MG63 (cell line): ENCODE data around the gene NID1. TPM values are rescaled to one million over a fixed set of nuclear protein-coding genes. Genes with fewer than 3 reads are reported as not detected.
"Not testable (repeated sequence)": the region's sequence is repeated elsewhere in the genome, so short reads cannot be mapped to it uniquely, and the experiment has no call there.

ENCODE experiments used
- DNase-seq: peaks from one replicate; pipeline ENCODE4 v3.0.0-alpha.2; 2020
- H3K27me3 ChIP-seq: fragments of 250-450 bp; sonication (Bioruptor Pico); 2 replicates; pipeline ENCODE4 v1.5.1; 2020; ENCODE audit warnings: mild to moderate bottlenecking, moderate library complexity
- H3K36me3 ChIP-seq: fragments of 250-450 bp; sonication (Bioruptor Pico); 2 replicates; pipeline ENCODE4 v1.5.1; 2020; ENCODE audit warnings: mild to moderate bottlenecking, moderate library complexity
- H3K4me3 ChIP-seq: fragments of 250-450 bp; sonication (Bioruptor Pico); 2 replicates; pipeline ENCODE4 v1.5.1; 2020; ENCODE audit warnings: mild to moderate bottlenecking, moderate library complexity
- H3K9me3 ChIP-seq: fragments of 250-450 bp; sonication (Bioruptor Pico); 2 replicates; pipeline ENCODE4 v1.5.1; 2020; ENCODE audit warnings: mild to moderate bottlenecking, moderate library complexity
- total RNA-seq: library from RNA; depleted of rRNA; stranded (reverse); fragments of >200 nt; shearing (Covaris generic); gene quantifications from 2 replicates; pipeline ENCODE4 v1.2.3, GENCODE V29; 2014; ENCODE audit warnings: low replicate concordance

Gene NID1
- total RNA-seq, 1 experiment from 2014 or later: 10.8 TPM

DNA sequence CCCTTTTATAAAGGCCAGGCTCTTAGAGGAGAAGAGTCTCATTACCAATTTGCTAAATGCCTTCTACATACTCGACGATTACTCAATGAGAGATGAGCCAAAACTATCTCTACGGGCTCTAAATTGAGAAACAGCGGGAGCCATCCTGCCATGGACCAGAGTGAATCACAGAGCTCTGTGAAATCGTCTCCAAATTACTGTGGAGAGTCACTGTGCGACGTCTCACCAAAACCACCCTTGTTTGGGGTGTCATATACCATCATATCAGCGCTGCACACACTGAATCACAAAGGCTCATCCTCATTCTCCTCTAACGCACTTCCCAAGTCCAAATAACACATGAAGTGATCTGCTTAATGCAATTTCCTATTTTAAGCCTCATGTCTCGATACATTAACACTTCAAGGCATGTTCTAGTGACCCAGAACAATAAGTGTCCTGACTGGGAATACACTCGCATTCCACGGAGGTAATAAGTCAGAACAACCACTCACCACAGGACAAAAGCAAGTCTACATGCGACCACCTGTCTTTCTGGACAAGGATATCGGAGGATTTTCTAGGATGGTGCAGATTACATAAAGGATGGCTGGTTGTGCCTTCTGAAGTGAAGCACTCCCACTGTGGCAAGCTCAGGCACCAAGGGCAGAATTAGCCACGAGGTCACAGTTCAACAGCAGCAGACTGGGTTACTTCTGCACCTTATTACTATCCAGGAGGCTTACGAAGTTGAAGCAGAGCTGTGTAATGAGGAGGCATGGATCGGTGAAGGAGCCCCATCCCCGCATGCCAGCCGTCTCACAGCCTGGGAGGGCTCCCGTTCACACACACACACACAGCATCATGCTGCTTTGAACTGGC is 44.3 kb downstream of the NID1 start:
- no peak overlapping the region for H3K4me3 ChIP-seq
- peak; percentile 26 for DNase-seq
- no peaks in the 10 kb centered on the region for H3K9me3 ChIP-seq
- H3K36me3 ChIP-seq: peaks cover 19% of the 10 kb centered on the region
- no peaks in the 10 kb centered on the region for H3K27me3 ChIP-seq

DNA sequence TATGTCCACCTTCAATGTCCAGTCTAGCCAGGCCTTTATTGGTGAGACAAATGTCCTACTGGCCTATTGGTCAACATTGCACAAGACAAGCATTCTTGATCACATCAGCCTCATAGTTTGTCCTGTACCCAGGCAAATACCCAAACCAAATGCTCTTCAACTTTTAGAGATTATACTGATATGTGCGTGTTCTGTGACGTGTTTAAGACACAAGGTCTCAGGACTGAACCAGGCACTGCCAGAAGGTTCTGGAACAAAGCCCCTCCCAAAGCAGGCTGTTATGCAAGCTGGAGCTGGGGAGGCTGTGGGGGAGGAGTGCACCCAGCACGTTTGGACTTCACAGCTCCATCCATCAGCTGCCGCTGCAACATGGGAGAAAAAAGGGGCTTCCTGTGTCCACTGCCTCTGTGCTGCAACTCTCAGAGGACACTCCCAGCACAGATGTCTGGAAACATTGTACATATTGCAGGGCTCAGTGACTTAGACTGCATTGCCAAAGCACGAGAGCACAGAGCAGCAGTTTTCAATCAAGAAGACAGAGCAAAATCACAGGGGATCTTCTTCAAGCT is 45.9 kb downstream of the NID1 start:
- H3K9me3 ChIP-seq: no peaks in the 10 kb centered on the region
- no peak overlapping the region for H3K4me3 ChIP-seq
- no peak for DNase-seq
- H3K36me3 ChIP-seq: peaks cover 12% of the 10 kb centered on the region
- H3K27me3 ChIP-seq: no peaks in the 10 kb centered on the region

DNA sequence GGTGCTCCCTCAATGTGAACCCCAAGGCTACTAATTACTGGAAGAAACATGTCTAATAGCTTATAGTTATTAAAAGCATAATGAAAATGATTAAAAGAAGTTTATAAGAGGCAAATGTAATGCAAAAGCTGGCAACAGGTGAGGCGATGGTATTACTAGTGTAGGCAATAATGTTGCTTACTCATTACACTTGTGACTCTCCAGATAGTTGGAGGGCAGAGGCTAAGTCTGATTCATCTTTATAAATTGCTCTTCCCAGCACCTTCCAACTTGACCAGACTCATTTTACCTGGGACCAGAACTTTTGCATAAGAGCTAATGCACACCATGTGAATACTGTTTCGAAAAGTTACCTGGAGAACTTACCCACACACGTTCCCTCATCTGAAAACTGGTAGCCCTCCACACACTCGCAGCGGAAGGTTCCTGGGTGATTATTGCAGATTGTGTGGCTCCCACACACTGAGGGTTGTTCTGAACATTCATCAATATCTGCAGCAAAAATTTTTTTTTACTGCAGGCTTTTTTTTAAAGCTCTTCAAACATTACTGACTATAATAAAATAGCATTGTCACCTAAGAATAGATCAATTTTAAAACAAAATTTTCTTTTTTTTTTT is 48.0 kb downstream of the NID1 start:
- Histone ChIP-seq H3K4me3 (no peak overlapping the region), H3K36me3 (peaks cover 3% of the 10 kb centered on the region), H3K27me3 (no peaks in the 10 kb centered on the region), H3K9me3 (no peaks in the 10 kb centered on the region)
- no peak for DNase-seq

DNA sequence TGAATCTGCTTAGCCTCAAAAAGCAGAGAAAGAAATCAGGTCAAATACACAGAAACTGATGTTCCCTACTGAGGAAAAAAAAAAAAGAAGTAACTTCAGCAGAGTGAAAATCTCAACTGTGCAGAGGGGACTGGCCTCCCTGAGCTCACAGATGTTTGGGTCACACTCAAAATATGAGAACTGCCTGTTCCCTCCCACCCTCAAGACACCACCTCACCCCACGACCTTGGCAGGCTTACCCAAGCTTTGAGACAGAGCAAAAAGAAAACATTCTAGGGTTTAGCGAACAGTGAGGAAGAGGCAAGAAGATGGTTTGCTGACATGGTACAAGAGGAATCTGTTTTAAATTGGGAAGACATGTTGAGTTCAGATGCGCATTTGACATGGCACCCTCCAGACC is 48.8 kb downstream of the NID1 start:
- DNase-seq: no peak
- Histone ChIP-seq H3K36me3 (peaks cover 3% of the 10 kb centered on the region), H3K4me3 (no peak overlapping the region), H3K9me3 (no peaks in the 10 kb centered on the region), H3K27me3 (no peaks in the 10 kb centered on the region)

GRCh38 chr1:236015539-236015938 is 49.4 kb downstream of the NID1 start:
- no peaks in the 10 kb centered on the region for H3K27me3 ChIP-seq
- H3K36me3 ChIP-seq: peaks cover under 1% of the 10 kb centered on the region
- no peak for DNase-seq
- H3K9me3 ChIP-seq: no peaks in the 10 kb centered on the region
- H3K4me3 ChIP-seq: no peak overlapping the region

- Histone ChIP-seq H3K36me3 (no peaks in the 10 kb centered on the region; the same call in 1 of the 2 replicates), H3K9me3 (no peaks in the 10 kb centered on the region), H3K4me3 (no peak overlapping the region), H3K27me3 (no peaks in the 10 kb centered on the region)
- DNase-seq: no peak
Measured at GRCh38 chr1:236013330-236013729, 51.6 kb downstream of the NID1 start.

- DNase-seq: no peak
- no peak overlapping the region for H3K4me3 ChIP-seq
- H3K9me3 ChIP-seq: no peaks in the 10 kb centered on the region
Measured at GRCh38 chr1:236011641-236012040, 53.2 kb downstream of the NID1 start.

DNA sequence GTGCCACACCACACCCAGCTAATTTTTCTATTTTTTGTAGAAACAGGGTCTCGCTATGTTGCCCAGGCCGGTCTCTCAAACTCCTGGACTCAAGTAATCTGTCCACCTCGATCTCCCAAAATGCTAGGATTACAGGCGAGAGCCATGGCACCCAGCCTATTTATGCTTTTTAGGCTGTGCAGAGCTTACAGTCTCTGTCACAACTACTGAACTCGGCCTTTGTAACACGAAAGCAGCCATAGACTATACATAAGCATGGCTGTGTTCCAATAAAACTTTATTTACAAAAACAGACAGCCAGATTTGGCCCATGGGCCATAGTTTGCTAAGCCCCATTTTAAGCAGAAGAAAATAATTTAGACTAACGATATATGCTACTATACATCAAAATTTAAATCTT is 54.4 kb downstream of the NID1 start:
- no peak overlapping the region for H3K4me3 ChIP-seq
- no peaks in the 10 kb centered on the region for H3K9me3 ChIP-seq
- H3K36me3 ChIP-seq: no peaks in the 10 kb centered on the region; the same call in 1 of the 2 replicates
- DNase-seq: no peak
- no peaks in the 10 kb centered on the region for H3K27me3 ChIP-seq

More at GRCh38 chr1:236011641-236012040, 53.2 kb downstream of the NID1 start:
- H3K27me3 ChIP-seq: no peaks in the 10 kb centered on the region
- H3K36me3 ChIP-seq: no peaks in the 10 kb centered on the region; the same call in 1 of the 2 replicates

DNA sequence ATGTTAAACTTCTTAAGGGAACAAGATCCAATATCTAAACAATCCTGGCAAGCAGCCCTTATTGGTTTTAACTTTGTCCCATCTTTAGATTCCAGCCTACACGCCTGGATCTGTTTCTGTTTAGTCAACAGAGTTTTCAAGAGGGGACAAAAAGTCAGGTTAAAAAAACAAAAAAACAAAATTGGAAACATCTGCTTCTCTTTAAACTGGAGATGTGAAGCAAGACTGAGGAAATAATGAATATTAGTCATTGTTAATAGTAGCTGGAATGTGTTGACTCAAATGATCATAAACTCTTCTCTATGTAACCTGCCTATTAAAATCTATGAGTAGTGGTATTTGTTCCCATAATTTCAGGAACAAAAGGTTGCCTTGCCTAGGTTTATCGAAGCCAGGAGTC is 55.0 kb downstream of the NID1 start:
- Histone ChIP-seq H3K27me3 (no peaks in the 10 kb centered on the region), H3K36me3 (no peaks in the 10 kb centered on the region; the same call in 1 of the 2 replicates), H3K9me3 (no peaks in the 10 kb centered on the region), H3K4me3 (no peak overlapping the region)
- DNase-seq: no peak

GRCh38 chr1:236009191-236009590 is 55.7 kb downstream of the NID1 start:
- Histone ChIP-seq H3K27me3 (no peaks in the 10 kb centered on the region), H3K36me3 (no peaks in the 10 kb centered on the region; the same call in 1 of the 2 replicates), H3K9me3 (no peaks in the 10 kb centered on the region), H3K4me3 (no peak overlapping the region)
- DNase-seq: no peak

DNA sequence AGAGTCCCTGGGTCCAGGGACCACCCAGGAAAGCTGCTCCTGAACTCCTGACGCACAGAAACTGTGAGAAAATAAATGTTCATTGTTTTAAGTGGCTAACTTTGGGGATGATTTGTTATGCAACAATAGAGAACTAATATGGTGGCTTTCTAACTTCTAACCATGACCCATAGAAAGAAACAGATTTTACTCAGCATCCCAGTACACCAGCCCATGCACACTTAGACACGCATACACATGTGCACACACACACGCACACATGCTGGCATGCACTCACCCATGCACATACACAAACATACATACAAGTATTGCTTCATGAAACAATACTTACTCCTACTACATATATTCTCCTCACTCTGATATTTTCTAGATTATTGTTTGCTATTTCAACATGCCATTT is 57.1 kb downstream of the NID1 start:
- Histone ChIP-seq H3K27me3 (no peaks in the 10 kb centered on the region), H3K4me3 (no peak overlapping the region), H3K9me3 (no peaks in the 10 kb centered on the region), H3K36me3 (no peaks in the 10 kb centered on the region; the same call in 1 of the 2 replicates)
- DNase-seq: no peak

DNA sequence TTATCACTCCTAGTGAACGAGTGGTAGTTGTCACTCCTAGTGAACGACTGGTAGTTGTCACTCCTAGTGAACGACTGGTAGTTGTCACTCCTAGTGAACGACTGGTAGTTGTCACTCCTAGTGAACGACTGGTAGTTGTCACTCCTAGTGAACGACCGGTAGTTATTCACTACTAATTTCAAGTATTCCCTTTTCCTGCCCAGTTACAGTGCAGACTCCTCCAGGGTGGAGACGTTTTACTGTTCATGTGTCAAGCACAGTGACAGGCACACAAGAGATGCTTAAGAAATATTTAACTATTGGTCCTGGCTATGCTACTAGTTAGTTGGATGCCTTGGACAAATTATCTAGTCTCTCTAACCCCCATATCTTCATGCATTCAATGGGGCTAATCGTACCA is 61.8 kb downstream of the NID1 start:
- DNase-seq, H3K27me3 ChIP-seq, H3K9me3 ChIP-seq, H3K4me3 ChIP-seq, H3K36me3 ChIP-seq: not testable (repeated sequence)

GRCh38 chr1:236002572-236002971 is 62.3 kb downstream of the NID1 start:
- no peak overlapping the region for H3K4me3 ChIP-seq
- H3K36me3 ChIP-seq: no peaks in the 10 kb centered on the region; the same call in 1 of the 2 replicates
- no peaks in the 10 kb centered on the region for H3K9me3 ChIP-seq
- H3K27me3 ChIP-seq: no peaks in the 10 kb centered on the region
- no peak for DNase-seq

DNA sequence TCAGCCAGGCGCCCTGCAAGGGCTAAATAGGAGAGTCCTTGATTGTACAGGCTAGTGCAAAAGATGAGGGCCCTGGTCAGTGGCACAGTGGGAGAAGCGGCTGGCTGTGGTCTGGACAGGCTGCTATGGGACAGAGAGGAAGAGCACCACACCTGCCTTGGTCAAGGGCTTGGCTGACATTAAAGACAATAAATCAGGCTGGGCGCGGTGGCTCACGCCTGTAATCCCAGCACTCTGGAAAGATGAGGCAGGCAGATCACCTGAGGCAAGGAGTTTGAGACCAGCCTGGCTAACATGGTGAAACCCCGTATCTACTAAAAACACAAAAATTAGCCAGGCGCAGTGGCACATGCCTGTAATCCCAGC is 62.9 kb downstream of the NID1 start:
- Histone ChIP-seq H3K27me3 (no peaks in the 10 kb centered on the region), H3K36me3 (no peaks in the 10 kb centered on the region; the same call in 1 of the 2 replicates), H3K9me3 (no peaks in the 10 kb centered on the region), H3K4me3 (no peak overlapping the region)
- DNase-seq: no peak

- no peak for DNase-seq
Measured at GRCh38 chr1:236000781-236001180, 64.1 kb downstream of the NID1 start.

GRCh38 chr1:235999259-235999925 is 65.5 kb downstream of the NID1 start:
- H3K27me3 ChIP-seq: no peaks in the 10 kb centered on the region
- H3K4me3 ChIP-seq: no peak overlapping the region
- no peaks in the 10 kb centered on the region for H3K9me3 ChIP-seq
- H3K36me3 ChIP-seq: no peaks in the 10 kb centered on the region; the same call in 1 of the 2 replicates
- peak; percentile 16 for DNase-seq

More at GRCh38 chr1:236000781-236001180, 64.1 kb downstream of the NID1 start:
- no peak overlapping the region for H3K4me3 ChIP-seq
- H3K9me3 ChIP-seq: no peaks in the 10 kb centered on the region
- H3K36me3 ChIP-seq: no peaks in the 10 kb centered on the region; the same call in 1 of the 2 replicates
- no peaks in the 10 kb centered on the region for H3K27me3 ChIP-seq

DNA sequence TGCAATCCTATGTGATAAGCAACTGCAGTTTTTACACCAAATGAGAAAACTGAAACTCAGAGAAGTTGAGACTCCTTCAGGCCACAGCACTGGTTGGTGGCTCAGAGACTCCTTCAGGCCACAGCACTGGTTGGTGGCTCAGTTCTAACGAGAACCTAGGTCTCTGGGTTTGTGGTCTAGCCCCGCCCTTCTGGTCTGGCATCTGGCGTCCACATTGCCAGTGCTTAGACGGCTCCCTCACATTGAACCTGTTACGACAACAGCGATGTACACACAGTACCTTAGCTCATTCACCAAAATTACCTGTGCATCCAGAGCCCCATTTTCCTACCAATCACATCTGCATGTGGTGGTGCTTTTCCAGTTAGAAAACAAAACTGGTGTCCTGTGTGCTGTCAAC is 66.1 kb downstream of the NID1 start:
- no peak for DNase-seq

More for the DNA sequence above, 66.1 kb downstream of the NID1 start:
- Histone ChIP-seq H3K4me3 (no peak overlapping the region), H3K36me3 (no peaks in the 10 kb centered on the region; the same call in 1 of the 2 replicates), H3K9me3 (no peaks in the 10 kb centered on the region), H3K27me3 (no peaks in the 10 kb centered on the region)
